ENCODE measurements around the gene CALM1.

CALM1 gene

DNA sequence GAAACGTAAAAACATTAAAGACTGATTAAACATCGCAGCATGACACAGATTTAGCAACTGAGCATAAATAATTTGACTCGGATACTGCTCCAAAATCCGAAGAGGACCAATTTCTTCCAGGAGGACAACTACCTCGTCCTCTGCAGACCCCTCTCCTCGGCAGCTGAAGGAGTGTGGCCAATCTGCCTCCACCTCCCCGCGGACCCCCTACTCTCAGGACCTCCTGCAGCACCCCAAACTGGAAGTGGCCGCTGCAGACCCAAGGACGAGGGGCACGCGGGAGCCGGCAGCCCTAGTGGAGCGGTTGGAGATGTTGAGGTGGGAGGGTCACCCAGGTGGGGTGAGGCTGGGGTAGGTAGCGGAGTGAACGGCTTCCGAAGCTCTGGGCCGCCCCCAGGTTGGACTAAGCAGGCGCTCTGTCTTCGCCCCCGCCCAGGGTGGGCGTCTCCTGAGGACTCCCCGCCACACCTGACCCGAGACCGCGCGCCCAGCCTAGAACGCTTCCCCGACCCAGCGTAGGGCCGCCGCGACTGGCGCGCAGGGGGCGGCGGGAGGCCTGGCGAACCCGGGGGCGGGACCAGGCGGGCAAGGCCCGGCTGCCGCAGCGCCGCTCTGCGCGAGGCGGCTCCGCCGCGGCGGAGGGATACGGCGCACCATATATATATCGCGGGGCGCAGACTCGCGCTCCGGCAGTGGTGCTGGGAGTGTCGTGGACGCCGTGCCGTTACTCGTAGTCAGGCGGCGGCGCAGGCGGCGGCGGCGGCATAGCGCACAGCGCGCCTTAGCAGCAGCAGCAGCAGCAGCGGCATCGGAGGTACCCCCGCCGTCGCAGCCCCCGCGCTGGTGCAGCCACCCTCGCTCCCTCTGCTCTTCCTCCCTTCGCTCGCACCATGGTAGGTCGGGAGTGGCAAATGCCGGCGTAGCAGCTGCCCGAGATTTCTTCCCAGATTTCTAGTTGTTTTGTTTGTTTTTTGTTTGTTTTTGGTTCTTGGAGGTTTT lies at the start of gene CALM1:
Gene CALM1 (plus strand): TSS at position 689 of the 999 bp plus-strand sequence. CDS start 202 bp downstream, at position 891.
- peak; percentile 89 for DNase-seq (ENCODE audit: low spot score)

DNA sequence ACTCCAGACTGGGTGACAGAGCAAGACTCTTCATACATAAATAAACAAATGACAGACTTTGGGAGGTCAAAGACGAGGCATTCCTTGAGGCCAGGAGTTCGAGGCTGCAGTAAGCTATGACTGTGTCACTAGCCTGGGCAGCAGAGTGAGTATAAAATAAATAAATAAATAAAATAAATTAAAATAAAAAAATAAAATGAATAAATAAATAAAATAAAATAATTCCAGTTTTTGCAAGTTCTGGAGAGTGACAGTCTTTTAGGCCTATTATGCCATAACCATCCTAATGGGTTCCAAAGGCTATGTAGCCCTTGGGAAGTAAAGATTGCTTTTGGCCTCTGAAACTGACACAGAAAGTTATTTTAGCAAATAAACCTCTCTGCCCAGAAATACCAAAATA lies 48.6 kb upstream of the CALM1 start:
- no peak for DNase-seq (ENCODE audit: low spot score)

DNA sequence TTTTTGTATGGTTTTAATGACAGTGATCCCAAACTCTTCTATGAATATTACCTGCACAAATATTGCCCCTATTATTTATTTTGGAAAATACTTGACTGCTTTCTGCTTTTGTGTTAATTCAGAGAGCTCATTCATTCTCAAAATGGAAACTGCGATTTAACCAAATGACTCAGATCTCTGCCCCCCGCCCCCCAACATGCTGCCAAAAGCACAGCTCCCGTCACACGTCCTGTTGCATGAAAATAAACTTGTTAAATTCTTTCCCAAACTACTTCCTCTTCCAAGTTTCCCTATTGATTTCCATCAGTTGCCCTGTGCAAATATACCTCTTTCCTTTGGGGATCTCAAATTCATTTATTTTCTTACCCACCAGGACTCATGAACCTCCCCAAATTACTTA lies 47.1 kb upstream of the CALM1 start:
- no peak for DNase-seq (ENCODE audit: low spot score)

DNA sequence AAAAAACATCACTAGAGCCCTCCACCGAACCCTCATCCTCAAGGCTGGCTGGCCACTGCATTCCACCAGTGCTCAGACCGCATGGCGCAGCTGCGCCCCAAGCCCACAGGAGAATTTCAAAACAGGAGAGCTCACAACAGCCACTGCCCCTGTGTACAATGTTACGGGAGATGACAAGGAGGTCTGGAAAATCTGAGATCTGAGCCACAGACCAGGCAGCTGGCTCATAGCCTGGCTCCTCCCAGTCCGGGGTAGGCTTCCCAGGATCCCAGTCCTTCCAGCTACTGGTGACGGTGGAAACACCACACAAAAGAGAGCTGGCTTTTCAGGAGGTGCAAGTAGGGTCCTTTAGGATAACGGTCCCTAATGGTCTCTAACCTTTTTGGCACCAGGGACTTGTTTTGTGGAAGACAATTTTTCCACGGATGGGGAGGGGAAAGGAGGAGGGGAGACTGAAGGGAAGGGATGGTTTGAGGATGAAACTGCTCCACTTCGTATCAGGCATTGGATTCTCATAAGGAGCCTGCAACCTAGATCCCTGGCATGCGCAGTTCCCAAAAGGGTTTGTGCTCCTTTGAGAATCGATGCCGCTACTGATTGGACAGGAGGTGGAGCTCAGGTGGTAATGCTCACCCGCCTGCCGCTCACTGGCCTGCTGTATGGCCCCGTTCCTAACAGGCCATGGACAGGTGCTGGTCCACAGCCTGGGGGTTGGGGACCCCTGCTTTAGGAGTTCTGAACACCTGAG lies 42.1 kb upstream of the CALM1 start:
- no peak for DNase-seq (ENCODE audit: low spot score)

DNA sequence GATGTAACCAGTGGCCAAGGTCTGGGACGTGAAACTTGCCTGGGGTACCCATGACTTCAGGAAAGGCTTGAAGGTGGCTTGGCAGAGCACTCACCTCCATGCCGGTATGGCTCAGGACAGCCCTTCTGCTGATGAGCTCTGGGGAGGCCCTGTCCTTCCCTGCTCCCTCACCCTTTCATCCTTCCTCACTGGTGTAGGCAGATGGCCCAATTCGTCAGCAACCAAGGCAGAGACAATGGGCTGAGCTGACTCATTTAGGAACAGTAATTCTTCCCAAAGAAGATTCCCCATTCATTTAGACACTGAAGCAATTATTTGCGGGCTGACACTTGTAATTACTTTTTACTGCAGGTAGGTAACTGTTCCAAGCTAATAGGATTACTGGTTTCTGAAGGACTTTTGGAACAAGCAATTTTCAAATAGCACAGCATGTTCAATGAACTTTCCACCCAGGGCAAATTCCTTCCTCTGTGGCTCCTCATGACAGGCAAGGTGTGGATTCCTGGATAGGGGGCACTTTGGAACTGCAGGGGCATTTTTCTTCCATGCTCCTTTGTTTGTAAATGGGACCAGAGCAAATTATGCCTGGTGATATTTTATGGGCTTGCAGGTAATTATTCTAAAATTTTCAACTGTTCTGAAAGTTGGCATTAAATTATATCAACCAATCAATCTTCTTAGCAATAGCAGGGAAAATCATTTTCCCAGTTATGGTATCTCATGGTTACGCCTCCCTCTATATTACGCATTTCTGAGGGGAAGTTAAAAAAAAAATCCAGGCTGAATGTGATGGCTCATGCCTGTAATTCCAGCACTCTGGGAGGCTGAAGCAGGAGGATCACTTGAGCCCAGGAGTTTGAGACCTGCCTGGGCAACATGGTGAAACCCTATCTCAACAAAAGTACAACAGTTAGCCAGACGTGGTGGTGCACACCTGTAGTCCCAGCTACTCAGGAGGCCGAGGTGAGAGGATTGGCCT lies 41.0 kb upstream of the CALM1 start:
- DNase-seq (ENCODE audit: low spot score) = no peak

DNA sequence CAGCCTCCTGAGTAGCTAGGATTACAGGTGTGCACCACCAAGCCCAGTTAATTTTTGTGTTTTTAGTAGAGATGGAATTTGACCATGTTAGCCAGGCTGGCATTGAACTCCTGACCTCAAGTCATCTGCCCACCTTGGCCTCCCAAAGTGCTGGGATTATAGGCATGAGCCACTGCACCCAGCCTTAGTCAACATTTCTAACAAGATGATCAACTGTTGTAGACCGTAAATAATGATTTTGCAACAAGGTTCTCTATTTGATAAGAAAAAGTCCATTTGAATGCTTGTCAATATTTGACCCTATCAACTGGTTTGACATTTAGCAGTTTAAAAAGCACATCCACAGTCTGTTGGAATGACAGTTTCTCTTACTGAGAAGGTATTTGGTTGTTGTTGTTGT lies 39.9 kb upstream of the CALM1 start:
- no peak for DNase-seq (ENCODE audit: low spot score)

DNA sequence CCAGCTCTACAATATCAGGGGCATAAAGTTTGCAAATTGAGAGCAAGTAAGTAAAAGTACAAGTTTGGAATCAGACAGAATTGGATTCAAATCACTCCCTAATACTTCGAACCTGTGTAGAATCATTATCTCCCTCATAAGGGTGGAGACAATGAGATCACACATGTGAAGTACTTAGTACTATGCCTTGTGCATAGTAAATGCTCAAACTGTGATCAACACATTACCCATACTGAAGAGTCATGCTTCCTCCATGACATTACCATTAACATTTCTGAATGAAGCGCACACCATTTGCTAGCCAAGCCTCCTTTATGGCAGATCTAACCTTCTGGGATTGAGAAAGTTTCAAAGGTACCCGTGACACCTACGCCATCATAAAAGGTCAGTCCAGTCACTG lies 38.5 kb upstream of the CALM1 start:
- DNase-seq (ENCODE audit: low spot score) = no peak

DNA sequence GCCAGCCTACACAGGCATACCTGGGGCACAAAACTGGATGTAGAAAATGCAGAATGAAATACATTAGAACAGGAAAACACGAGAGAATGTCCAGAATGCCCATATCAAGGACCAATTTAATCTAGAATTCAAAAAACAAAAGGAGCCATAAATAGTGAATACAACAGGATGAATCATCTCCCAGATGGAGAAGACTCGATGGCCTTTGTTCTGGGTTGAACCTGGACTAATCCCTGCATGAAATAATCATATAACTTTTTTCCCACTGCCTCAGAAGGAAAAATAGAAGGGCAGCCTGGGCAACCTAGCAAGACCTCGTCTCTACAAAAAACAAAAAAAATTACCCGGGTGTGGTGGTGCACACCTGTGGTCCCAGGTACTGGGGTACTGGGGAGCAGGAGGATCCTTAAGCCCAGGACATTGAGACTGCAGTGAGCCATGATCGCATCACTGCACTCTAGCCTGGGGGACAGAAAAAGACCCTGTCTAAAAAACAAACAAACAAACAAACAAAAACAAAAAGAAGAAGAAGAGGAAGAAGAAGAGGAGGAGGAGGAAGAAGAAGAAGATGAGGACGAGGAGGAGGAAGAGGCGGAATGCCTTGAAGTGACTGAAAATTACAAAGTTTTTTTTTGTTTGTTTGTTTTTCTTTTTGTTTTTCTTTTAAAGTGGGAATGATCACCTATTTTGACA lies 34.8 kb upstream of the CALM1 start:
- DNase-seq (ENCODE audit: low spot score) = no peak

DNA sequence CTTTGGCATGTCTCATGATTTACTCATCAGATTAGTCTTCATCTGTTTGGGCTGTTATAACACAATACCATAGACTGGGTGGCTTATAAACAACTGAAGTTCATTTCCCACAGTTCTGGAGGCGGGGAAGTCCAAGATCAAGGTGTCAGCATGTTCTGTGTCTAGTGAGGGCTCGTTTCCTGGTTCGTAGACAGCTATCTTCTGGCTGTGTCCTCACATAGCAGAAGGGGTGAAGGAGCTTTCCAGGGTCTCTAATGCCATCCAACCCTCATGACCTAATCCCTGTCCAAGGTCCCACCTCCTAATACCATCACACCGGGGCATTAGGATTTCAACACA lies 34.3 kb upstream of the CALM1 start:
- no peak for DNase-seq (ENCODE audit: low spot score)

DNA sequence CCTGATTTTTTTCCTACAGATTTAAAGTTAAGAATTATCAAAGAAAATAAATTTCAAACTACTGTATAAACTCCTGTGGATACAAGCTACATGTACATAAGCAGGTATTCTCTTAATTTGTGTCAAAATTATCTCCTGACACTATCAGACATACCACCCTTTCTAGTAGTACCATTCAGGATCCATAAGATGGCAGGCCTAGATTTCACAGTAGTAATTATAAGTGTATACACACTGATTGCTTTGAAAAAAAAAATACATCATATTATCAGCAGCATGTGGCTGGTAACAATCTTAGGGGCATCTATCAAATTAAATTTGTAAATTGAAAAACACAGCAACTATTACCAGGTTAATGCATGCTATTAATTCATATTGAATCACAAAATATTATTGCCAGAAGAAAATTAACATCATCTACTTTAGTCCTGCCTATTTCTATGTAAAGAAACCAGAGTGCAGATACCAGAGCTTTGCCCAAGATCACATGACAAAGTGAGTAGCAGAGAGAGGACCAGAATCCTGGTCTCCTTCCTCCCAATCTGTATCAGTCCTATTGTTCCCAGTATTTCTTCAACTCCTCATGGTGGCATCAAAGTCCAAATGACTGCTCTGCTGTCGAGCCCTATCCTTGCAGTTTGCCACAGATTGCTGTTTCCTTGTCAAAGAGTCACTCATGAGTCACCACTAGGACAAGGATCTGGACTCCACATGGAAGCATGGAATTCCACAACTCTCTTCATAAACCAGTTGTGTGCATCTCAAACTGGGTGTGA lies 27.7 kb upstream of the CALM1 start:
- no peak for DNase-seq (ENCODE audit: low spot score)

DNA sequence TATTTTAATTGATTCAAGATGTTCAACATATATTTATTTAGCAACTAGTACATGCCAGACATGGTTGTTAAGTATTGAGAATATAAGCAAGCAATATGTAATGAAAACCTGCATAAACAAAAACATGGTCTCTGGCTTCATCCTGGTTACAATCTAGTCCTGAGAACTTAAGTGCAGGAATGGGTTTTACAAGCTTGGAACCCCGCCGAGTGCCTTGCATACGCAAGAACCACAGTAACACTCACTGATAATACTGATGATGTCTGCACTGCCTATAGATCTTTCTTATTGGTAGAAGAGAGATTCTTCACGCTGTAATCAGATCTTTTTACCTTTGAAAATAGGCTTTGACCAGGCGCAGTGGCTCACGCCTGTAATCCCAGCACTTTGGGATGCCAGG lies 22.9 kb upstream of the CALM1 start:
- no peak for DNase-seq (ENCODE audit: low spot score)

DNA sequence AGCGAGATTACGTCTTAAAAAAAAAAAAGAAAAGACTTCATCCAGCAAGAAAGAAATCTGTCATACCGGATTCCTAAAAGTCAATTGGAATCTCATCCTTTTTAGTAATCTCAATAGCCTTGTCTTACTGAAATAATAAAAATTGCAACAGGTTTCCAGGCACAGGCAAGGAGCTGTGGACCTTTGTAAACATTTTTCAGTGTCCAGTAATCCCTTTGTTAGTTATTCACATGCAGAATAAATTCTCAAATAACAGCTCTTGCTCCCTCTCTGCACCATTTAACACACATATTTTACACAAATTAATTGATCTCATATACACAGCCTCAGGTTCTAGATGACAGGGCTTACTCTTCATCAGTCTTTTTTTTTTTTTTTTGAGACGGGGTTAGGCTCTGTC lies 22.0 kb upstream of the CALM1 start:
- DNase-seq (ENCODE audit: low spot score) = no peak

DNA sequence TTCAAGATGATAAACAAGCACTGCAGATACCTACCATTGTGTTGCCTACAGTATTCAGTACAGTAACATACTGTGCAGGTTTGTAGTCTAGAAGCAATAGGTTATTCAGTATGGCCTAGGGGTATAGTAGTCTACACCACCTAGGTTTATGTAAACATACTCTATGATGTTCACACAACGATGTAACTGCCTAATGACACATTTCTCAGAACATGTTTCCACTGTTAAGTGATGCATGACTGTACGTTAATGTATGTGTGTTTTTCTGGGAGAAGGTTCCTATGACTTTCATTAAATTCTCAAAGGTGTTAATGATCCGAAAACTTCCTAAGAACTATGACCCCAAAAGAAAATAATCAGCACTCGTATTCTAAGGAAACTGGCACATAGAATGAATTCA lies 20.9 kb upstream of the CALM1 start:
- DNase-seq (ENCODE audit: low spot score) = no peak

DNA sequence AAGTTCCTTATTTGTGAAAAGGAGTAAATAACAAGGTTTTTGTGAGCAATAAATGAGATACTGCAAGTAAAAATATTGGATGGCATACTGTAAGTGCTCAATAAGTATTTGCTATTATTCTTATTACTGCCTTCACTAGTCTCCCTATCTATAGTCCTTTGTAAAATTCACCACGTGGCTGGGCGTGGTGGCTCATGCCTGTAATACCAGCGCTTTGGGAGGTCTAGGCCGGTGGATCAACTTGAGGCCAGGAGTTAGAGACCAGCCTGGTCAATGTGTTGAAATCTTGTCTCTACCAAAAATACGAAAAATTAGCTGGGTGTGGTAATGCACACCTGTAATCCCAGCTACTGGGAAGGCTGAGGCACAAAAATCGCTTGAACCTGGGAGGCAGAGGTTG lies 18.6 kb upstream of the CALM1 start:
- DNase-seq (ENCODE audit: low spot score) = no peak

DNA sequence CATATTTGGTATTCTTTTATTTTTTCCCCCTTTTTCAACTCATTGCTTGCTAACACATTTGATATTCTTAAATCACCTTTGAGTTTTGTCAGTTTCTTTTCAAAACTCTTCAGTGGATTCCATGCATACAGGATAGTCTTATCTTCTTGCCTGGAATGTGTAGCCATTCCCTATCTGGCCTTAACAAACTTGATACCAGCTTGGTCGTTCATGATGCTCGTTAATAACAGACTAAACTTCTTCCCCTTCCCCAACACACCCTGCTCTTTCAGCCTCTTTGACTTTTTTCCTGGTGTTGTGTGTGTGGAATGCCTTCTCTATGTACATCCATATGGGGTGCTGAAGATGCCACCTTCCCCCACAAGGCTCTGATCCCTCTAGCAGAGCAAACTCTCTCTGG lies 17.7 kb upstream of the CALM1 start:
- no peak for DNase-seq (ENCODE audit: low spot score)

DNA sequence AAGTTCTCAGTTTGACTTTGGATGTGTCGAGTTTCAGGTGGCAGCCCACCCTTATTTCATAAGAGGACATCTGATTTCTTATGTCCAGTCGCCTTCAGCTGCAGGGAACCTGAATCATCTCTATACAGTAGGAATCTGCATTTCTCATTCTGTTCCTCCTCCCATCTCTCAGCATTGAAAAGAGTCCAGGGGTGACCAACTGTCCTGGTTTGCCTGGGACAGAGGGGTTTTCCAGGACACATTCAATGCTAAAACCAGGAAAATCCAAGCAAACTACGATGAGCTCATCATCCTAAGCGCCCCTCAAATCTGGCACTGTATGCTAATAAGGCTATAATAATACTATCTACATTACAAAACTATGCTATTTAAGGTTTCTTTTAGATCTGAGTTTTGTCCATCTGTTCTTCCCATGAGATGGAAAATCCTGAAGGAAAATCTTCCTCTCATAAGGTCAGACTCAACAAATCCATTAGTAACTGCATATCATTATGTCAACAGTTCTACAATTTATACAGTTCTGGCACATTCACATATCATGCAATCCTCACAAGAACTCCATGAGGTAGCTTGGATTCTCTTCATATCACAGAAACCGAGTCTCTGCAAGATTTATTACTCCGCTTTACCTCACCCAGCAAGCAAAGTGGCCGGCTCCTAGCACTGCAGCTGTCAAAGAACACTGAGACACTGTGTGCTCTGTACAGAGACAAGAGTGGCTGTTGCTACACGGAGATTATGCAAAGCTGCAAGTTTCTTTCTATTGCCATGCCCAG lies 15.6 kb upstream of the CALM1 start:
- no peak for DNase-seq (ENCODE audit: low spot score)

DNA sequence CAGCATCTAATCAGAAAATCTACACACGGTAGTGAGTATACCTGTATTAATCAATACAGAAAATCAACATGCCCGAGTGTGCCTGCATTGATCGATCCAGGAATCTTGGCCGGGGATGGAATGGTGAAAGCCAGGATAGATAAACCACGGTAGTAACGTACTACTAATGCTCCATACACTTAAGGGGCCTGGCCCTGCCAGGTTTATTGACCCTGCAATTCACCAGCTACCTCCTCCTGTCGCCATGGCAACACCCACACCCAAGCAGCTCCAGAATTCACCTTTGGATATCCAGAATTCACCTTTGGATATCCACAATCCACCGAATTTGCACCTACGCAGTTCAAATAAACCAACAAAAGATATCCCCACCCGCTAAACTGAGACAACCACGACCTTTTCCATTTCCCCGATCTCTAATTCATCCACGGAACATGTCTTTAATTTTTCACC lies 14.8 kb upstream of the CALM1 start:
- DNase-seq (ENCODE audit: low spot score) = no peak

DNA sequence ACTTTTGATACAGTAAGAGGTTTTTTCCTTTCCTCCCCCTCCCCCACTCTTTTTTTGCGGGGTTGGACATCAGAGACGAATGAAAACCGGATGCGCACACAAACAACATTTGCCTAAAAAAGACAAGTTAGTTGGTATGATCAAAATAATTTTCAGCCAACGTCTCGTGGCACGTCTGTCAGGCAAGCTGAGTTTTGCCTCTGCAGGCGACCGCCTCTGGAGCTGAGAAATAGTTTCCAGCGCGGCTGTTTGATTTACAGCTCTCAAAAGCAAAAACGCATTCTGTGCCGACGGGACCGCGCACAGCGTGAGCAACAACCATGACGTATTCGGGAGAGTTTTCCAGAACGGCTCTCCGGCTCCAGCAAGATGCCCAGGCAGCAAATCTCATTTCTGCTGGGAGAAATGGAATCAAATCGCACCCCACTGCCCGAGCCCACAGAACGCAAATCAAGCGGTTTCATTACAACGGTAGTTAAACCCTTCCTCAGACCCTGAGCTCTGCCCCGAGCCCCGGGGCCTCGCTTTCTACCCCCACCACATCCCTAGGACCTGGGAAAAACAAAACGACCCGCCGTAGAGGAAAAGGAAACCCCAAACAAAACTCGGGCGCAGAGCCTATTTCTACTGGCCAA lies 14.2 kb upstream of the CALM1 start:
- DNase-seq (ENCODE audit: low spot score) = no peak

DNA sequence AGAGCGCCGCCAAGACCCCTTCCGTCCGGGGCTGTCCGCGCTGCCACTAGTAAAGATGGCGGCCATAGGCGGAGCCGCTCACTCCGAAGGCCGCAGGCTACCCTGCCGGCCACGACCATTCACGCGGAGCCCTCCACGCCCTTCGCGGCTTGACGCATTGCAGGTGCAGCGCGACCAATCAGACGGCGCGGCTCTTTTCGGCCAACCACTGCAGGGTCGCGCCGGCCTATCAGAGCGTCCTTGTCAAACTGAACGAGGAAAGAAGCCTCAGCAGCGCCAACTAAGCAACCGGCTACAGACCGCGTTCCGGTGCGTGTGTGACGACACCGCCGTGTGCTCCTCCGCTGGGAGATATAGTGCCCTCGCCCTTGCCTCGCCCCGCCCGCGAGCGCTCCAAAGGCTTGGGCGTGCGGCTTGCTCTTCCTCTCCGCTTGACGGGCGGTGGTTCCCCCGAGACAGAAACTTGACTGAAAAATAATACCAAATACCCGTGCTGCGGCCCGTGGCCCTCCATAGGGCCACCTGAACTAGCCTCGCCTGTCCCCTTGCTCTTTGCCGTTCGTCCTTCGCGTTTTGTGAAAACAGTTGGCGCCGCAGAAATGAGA lies 13.6 kb upstream of the CALM1 start:
- DNase-seq (ENCODE audit: low spot score) = peak; percentile 84

All from COLO829 (cell line).